ENCODE data around the gene GNAS-AS1. TPM values are rescaled to one million over a fixed set of nuclear protein-coding genes. Genes with fewer than 3 reads are reported as not detected.

GNAS-AS1 gene
- total and polyA plus RNA-seq, 2 experiments from 2014 or later, result 12.3 to 15.0 TPM

- peaks cover 14% of the 10 kb centered on the region for H3K4me1 Mint-ChIP-seq
- peaks cover 21% of the 10 kb centered on the region; the same call in 1 of the 2 replicates for H3K9me2 ChIP-seq (ENCODE audit: insufficient read depth)
- no peaks in the 10 kb centered on the region for H3K27me3 ChIP-seq (ENCODE audit: insufficient read depth)
- H3F3A ChIP-seq (replicated peaks; ENCODE audit: low read depth), result no peaks in the 10 kb centered on the region
- no peak overlapping the region for H3K4me2 ChIP-seq
- no peaks in the 10 kb centered on the region for H3K4me1 ChIP-seq (ENCODE audit: insufficient read depth)
- no peak overlapping the region for H3K27ac ChIP-seq (ENCODE audit: low read depth)
- no peak overlapping the region for H3K4me3 ChIP-seq
- H3K27ac Mint-ChIP-seq, result no peak overlapping the region
- ATAC-seq (no peak), DNase-seq (ENCODE audit: low spot score) (no peak)
- no peaks in the 10 kb centered on the region for H3K36me3 Mint-ChIP-seq (ENCODE audit: low read depth)
- H3K4me3 Mint-ChIP-seq, result no peak overlapping the region
- peaks cover 3% of the 10 kb centered on the region for H3K27me3 Mint-ChIP-seq (ENCODE audit: insufficient read depth, low read depth, poor library complexity)
- no peaks in the 10 kb centered on the region for H3K9me3 Mint-ChIP-seq
- no peaks in the 10 kb centered on the region for H4K20me1 ChIP-seq (replicated peaks; ENCODE audit: insufficient read depth)
- H2AFZ ChIP-seq, result no peak overlapping the region
- H3K79me2 ChIP-seq (replicated peaks; ENCODE audit: insufficient read depth), result no peaks in the 10 kb centered on the region
- H3K36me3 ChIP-seq (ENCODE audit: insufficient read depth), result no peaks in the 10 kb centered on the region
- TF ChIP-seq ZNF331 (CRISPR knock-in tag; IDR thresholded peaks at IDR 0.05; ENCODE audit: low read depth) (no peak), CREB1 (CRISPR knock-in tag; IDR thresholded peaks at IDR 0.05; ENCODE audit: low read depth) (no peak), NANOG (IDR thresholded peaks at IDR 0.05; ENCODE audit: borderline replicate concordance) (no peak), ETS1 (IDR thresholded peaks at IDR 0.05) (no peak)
- TF ChIP-seq, protein P1, sequence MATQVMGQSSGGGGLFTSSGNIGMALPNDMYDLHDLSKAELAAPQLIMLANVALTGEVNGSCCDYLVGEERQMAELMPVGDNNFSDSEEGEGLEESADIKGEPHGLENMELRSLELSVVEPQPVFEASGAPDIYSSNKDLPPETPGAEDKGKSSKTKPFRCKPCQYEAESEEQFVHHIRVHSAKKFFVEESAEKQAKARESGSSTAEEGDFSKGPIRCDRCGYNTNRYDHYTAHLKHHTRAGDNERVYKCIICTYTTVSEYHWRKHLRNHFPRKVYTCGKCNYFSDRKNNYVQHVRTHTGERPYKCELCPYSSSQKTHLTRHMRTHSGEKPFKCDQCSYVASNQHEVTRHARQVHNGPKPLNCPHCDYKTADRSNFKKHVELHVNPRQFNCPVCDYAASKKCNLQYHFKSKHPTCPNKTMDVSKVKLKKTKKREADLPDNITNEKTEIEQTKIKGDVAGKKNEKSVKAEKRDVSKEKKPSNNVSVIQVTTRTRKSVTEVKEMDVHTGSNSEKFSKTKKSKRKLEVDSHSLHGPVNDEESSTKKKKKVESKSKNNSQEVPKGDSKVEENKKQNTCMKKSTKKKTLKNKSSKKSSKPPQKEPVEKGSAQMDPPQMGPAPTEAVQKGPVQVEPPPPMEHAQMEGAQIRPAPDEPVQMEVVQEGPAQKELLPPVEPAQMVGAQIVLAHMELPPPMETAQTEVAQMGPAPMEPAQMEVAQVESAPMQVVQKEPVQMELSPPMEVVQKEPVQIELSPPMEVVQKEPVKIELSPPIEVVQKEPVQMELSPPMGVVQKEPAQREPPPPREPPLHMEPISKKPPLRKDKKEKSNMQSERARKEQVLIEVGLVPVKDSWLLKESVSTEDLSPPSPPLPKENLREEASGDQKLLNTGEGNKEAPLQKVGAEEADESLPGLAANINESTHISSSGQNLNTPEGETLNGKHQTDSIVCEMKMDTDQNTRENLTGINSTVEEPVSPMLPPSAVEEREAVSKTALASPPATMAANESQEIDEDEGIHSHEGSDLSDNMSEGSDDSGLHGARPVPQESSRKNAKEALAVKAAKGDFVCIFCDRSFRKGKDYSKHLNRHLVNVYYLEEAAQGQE (IDR thresholded peaks at IDR 0.05; ENCODE audit: unreplicated experiment), result no peak
Observed at GRCh38 chr20:58778760-58779159, 71.9 kb downstream of the GNAS-AS1 start.

GRCh38 chr20:58777657-58778056 lies 73.0 kb downstream of the GNAS-AS1 start:
- H3K27ac Mint-ChIP-seq, result no peak overlapping the region
- peaks cover 12% of the 10 kb centered on the region for H3K4me1 Mint-ChIP-seq
- no peak overlapping the region for H3K4me3 Mint-ChIP-seq
- no peak for TF ChIP-seq ZNF331 (CRISPR knock-in tag; IDR thresholded peaks at IDR 0.05; ENCODE audit: low read depth)
- TF ChIP-seq ZNF114 (CRISPR knock-in tag; IDR thresholded peaks at IDR 0.05), result no peak
- TF ChIP-seq, protein P2, sequence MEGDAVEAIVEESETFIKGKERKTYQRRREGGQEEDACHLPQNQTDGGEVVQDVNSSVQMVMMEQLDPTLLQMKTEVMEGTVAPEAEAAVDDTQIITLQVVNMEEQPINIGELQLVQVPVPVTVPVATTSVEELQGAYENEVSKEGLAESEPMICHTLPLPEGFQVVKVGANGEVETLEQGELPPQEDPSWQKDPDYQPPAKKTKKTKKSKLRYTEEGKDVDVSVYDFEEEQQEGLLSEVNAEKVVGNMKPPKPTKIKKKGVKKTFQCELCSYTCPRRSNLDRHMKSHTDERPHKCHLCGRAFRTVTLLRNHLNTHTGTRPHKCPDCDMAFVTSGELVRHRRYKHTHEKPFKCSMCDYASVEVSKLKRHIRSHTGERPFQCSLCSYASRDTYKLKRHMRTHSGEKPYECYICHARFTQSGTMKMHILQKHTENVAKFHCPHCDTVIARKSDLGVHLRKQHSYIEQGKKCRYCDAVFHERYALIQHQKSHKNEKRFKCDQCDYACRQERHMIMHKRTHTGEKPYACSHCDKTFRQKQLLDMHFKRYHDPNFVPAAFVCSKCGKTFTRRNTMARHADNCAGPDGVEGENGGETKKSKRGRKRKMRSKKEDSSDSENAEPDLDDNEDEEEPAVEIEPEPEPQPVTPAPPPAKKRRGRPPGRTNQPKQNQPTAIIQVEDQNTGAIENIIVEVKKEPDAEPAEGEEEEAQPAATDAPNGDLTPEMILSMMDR (conservative IDR thresholded peaks at IDR 0.05; ENCODE audit: low read depth in 2 of 2), result no peak
- TF ChIP-seq ETS1 (IDR thresholded peaks at IDR 0.05), result no peak
- TF ChIP-seq POLR2AphosphoS5 (IDR thresholded peaks at IDR 0.05; ENCODE audit: low read depth), result no peak
- TF ChIP-seq, protein P1 (IDR thresholded peaks at IDR 0.05; ENCODE audit: unreplicated experiment), result no peak
- TF ChIP-seq JUNB (IDR thresholded peaks at IDR 0.05; ENCODE audit: unreplicated experiment), result no peak

More at GRCh38 chr20:58777657-58778056, 73.0 kb downstream of the GNAS-AS1 start:
- Histone ChIP-seq H3K4me2 (no peak overlapping the region), H4K20me1 (replicated peaks; ENCODE audit: insufficient read depth) (no peaks in the 10 kb centered on the region), H3K4me3 (no peak overlapping the region), H3F3A (replicated peaks; ENCODE audit: low read depth) (no peaks in the 10 kb centered on the region), H3K4me1 (ENCODE audit: insufficient read depth) (no peaks in the 10 kb centered on the region), H3K79me2 (replicated peaks; ENCODE audit: insufficient read depth) (no peaks in the 10 kb centered on the region), H3K27me3 (ENCODE audit: insufficient read depth) (no peaks in the 10 kb centered on the region), H2AFZ (no peak overlapping the region), H3K36me3 (ENCODE audit: insufficient read depth) (no peaks in the 10 kb centered on the region), H3K27ac (ENCODE audit: low read depth) (no peak overlapping the region), H3K9me2 (ENCODE audit: insufficient read depth) (peaks cover 13% of the 10 kb centered on the region; the same call in 1 of the 2 replicates)
- H3K27me3 Mint-ChIP-seq (ENCODE audit: insufficient read depth, low read depth, poor library complexity), result peaks cover 3% of the 10 kb centered on the region
- no peaks in the 10 kb centered on the region for H3K9me3 Mint-ChIP-seq
- no peaks in the 10 kb centered on the region for H3K36me3 Mint-ChIP-seq (ENCODE audit: low read depth)
- ATAC-seq (no peak), DNase-seq (ENCODE audit: low spot score) (no peak)
